NCI-H460 (cell line): ENCODE data around the gene COL23A1. TPM values are rescaled to one million over a fixed set of nuclear protein-coding genes. Genes with fewer than 3 reads are reported as not detected.
A peak's percentile ranks its signal among the peaks of the same experiment; 100 is the strongest.

ENCODE experiments used
- DNase-seq: peaks from one replicate; pipeline ENCODE4 v3.0.0-alpha.2; 2016; ENCODE audit warnings: low read depth; ENCODE audit errors: extremely low read depth
- total RNA-seq: library from RNA; depleted of rRNA; stranded (reverse); fragments of >200 nt; shearing (Covaris generic); gene quantifications from 2 replicates; pipeline ENCODE4 v1.2.3, GENCODE V29; 2014

The COL23A1 gene
- total RNA-seq, 1 experiment from 2014 or later, result not detected

- DNase-seq, result no peak
Observed at GRCh38 chr5:178560911-178561310, 29.3 kb downstream of the COL23A1 start.

GRCh38 chr5:178557416-178557815, 32.8 kb downstream of the COL23A1 start:
- DNase-seq, result no peak

- no peak for DNase-seq
Observed at GRCh38 chr5:178555771-178556211, 34.4 kb downstream of the COL23A1 start.

GRCh38 chr5:178555005-178555404, 35.2 kb downstream of the COL23A1 start:
- DNase-seq, result no peak

GRCh38 chr5:178554311-178554710, 35.9 kb downstream of the COL23A1 start:
- no peak for DNase-seq

GRCh38 chr5:178553517-178553916, 36.7 kb downstream of the COL23A1 start:
- no peak for DNase-seq

- DNase-seq, result no peak
Observed at GRCh38 chr5:178551468-178551867, 38.7 kb downstream of the COL23A1 start.

GRCh38 chr5:178551059-178551458, 39.1 kb downstream of the COL23A1 start:
- peak; percentile 21 for DNase-seq

GRCh38 chr5:178548746-178549145, 41.4 kb downstream of the COL23A1 start:
- DNase-seq, result no peak

- DNase-seq, result no peak
Observed at GRCh38 chr5:178547753-178548415, 42.3 kb downstream of the COL23A1 start.

GRCh38 chr5:178547052-178547666, 43.0 kb downstream of the COL23A1 start:
- DNase-seq, result no peak

GRCh38 chr5:178546675-178547033, 43.5 kb downstream of the COL23A1 start:
- DNase-seq, result no peak

- no peak for DNase-seq
Observed at GRCh38 chr5:178545941-178546674, 44.1 kb downstream of the COL23A1 start.

GRCh38 chr5:178545176-178545575, 45.0 kb downstream of the COL23A1 start:
- DNase-seq, result no peak

- DNase-seq, result no peak
Observed at GRCh38 chr5:178544166-178544834, 45.9 kb downstream of the COL23A1 start.

GRCh38 chr5:178542455-178542854, 47.7 kb downstream of the COL23A1 start:
- DNase-seq, result no peak

GRCh38 chr5:178540526-178540925, 49.7 kb downstream of the COL23A1 start:
- DNase-seq, result no peak

GRCh38 chr5:178538741-178539229, 51.4 kb downstream of the COL23A1 start:
- DNase-seq, result no peak

GRCh38 chr5:178537467-178538371, 52.5 kb downstream of the COL23A1 start:
- DNase-seq, result no peak
